Measurements from ENCODE around the gene IGSF22.
A peak's percentile ranks its signal among the peaks of the same experiment; 100 is the strongest.

IGSF22 gene

DNA sequence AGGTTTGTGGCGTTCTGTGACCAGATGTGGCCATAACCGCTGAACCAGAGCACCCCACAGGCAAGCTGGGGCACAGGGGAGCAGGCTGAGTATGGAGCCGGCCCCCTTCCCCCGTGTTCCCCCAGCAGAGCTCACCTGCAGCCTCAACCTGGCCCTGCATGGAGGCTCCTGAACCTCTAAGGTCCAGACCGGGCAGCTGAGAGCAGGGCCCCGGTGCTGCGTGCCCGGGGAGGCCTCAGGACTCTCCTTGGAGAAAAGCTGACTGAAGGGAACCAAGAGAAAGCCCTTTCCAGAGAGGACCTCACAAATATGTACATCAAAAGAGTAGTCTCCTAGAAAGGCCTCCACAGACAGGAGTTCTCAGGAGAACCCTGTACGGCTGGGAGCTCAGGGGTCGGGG is 17.4 kb upstream of the IGSF22 start:
- DNase-seq = no peak

- DNase-seq = no peak
These were observed 15.8 kb upstream of the IGSF22 start for GRCh38 chr11:18741783-18742182.

DNA sequence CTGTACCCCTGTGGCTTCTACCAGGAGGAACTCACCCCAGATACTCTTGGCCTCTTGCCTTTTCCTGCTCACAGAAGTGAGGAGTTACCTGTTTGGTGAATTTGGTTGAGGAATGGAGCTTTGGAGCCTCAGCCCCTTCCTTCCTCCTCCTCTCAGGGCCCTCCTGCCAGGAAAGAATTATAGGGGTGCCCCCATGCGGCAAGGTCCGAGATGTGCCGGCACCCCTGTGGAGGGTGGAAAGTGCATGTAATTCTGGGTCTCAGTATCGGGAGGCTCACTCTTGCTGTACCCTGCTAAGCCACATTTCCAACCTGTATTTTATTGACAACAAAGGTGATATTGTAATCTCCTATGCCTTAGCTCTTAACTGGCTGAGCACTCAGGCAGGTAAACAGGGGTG is 13.7 kb upstream of the IGSF22 start:
- DNase-seq = no peak

- DNase-seq = no peak
These were observed 11.7 kb upstream of the IGSF22 start for GRCh38 chr11:18737642-18738041.

DNA sequence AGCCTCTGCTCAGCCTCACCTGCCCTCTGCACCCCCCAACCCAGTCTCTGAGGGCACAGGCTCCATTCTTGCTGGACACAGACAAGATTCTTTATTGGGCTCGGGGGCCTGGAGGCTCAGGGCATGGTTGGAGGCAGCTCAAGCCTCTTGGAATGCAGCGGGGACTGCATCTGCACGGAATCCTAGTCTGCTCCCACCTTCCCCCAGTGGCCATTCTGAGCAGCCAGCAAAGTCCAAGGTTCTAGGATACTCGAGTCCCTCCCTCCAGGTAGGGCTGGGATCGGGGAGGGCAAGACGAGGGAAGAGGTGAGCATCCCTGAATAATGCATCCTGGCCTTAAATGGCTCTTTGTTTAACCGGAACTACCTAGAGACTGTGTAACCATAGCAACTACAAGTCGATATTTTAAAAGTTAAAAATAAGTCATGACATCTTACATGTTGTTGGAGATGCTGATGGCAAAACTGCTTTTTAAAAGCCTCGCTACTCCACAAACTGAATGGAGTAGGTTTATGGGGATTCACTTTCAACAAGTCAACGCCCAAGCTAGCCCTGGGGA is 10.7 kb upstream of the IGSF22 start:
- no peak for DNase-seq

DNA sequence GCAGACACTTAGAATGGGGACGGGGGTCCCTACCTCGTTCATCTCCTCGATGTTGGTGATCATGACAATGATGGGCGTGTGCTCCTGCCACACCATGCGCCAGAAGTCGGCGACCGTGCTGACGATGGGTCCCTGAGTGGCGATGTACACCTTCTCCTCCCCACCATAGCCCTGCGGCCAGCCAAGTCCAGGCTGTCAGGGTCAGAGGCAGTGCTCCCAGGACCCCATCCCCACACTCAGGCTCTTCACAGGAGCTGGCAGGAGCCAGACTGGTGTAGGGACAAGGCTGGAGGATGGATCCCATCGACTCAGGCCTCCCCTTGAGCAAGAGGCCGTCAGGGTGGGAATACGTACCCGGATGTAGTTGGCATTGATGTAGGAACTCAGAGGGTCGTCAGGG is 7.2 kb upstream of the IGSF22 start:
- DNase-seq = no peak

DNA sequence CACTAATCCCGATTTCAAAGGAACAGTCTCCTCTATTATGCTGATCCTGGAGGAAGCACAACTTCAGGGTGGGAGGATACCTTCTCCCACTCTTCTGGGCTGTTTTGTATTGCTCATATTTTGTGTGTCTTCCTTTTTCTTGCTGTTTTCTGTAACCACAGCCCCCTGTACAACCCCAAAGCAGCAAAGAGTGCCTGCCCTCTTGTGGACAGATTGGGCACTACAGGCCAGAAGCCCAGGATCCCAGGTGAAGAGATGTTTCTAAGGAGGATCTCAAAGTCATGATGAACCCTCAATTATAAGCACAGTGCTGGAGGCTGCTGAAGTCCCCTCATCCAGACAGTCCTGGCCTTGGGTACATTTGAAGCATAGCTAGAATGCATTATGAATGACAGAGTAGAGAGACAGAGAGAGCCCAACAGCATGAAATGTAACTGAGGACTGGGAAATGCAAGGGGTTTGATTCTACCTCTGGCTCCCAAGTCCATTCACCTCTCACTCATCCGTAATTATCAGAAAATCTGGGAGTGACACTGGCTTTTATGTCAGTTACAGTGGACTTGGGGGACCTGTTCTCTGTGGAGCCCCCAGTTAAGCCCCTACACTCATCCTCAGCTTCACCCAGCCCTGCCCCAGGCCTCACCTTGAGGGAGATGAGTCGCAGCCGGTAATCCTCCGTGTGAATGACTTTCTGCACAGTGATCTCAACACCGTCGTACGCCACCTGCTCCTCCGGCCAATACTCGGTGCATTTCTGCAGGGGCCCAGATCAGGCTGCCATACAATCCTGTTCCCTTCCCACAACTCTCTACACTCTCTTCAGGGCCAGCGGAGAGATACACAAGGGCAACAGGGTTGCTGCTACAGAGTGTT is 6.2 kb upstream of the IGSF22 start:
- no peak for DNase-seq

GRCh38 chr11:18731441-18731840 is 5.5 kb upstream of the IGSF22 start:
- no peak for DNase-seq

GRCh38 chr11:18730020-18730419 is 4.0 kb upstream of the IGSF22 start:
- DNase-seq = no peak

DNA sequence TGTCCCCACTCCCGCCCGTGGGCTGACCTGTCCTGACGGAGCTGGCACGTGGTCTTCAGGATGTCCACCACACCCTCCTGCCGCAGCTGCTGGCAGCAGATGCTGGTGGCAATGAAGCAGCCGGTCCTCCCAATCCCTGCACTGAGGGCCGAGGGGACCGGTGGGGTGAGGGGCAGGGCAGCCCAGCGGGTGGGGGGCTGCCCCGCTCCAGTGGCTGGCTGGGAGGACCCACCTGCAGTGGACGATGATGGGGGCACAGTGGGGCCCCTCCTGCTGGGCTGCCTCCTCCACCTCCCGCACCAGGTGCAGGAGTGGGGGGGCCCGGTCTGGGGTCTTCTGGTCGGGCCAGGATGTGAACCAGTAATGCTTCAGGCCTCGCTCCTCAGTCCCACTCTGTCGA is 3.4 kb upstream of the IGSF22 start:
- no peak for DNase-seq

GRCh38 chr11:18728658-18729057 is 2.7 kb upstream of the IGSF22 start:
- DNase-seq = no peak

- DNase-seq = no peak
These were observed 1.7 kb upstream of the IGSF22 start for GRCh38 chr11:18727479-18728236.

DNA sequence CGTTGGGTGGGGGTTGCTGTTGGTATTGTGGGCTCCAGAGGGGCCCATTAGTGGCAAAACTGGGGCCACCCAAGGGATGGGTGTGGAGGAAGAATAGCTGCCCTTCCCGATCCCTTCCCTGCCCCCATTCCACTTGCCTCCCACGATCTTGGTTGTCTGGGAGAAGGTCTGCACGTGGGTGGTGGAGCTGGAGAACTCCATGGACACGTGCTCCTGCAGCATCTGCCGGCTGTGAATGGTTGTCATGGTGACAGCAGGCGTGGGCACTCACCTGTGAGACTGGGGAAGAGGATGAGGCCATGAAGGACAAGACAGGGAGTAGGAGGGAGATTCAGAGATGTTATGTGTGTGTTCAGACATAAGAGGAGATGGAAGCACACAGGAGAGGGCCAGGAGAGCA is 2.0 kb downstream of the IGSF22 start:
- DNase-seq = peak; percentile 43

GRCh38 chr11:18722293-18722637 is 3.7 kb downstream of the IGSF22 start:
- DNase-seq = no peak

- peak; percentile 26 for DNase-seq
These were observed 4.3 kb downstream of the IGSF22 start for GRCh38 chr11:18721561-18722292.

- peak; percentile 61 for DNase-seq
These were observed 5.0 kb downstream of the IGSF22 start for GRCh38 chr11:18720808-18721560.

GRCh38 chr11:18720091-18720807 is 5.7 kb downstream of the IGSF22 start:
- no peak for DNase-seq

DNA sequence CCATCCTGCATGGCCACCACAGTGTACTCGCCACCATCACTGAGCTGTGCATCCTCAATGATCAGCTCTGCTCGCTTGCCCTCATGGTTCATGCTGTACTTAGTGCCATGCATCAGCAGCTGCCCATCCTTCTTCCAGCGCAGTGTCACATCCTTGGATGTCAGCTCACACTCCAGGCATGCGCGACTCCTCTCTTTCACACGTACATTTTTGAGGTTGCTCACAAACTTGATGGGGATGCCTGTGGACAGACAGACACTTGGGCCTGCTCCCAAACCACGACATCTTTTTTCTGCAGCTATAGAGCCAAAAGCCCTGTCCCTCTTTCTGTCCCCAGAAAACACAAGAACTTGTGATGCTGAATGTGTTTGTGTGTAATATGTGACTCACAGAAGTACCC is 10.5 kb downstream of the IGSF22 start:
- DNase-seq = no peak

DNA sequence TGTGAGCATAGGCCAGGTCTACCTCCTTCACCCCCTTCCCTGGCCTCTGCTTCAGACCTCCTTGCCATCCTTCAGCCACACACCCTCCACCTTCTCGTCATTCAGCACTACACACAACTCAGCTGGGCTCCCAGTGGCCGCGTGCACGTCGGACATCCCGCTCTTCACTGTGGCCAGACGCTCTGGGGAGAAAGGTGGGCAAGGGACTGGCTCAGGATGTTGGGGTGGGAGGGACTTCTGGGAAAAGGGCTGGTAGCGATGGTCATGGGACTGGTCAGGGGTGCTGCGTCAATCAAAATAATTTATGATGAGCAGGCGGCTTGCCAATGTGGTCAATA is 11.6 kb downstream of the IGSF22 start:
- DNase-seq = no peak

DNA sequence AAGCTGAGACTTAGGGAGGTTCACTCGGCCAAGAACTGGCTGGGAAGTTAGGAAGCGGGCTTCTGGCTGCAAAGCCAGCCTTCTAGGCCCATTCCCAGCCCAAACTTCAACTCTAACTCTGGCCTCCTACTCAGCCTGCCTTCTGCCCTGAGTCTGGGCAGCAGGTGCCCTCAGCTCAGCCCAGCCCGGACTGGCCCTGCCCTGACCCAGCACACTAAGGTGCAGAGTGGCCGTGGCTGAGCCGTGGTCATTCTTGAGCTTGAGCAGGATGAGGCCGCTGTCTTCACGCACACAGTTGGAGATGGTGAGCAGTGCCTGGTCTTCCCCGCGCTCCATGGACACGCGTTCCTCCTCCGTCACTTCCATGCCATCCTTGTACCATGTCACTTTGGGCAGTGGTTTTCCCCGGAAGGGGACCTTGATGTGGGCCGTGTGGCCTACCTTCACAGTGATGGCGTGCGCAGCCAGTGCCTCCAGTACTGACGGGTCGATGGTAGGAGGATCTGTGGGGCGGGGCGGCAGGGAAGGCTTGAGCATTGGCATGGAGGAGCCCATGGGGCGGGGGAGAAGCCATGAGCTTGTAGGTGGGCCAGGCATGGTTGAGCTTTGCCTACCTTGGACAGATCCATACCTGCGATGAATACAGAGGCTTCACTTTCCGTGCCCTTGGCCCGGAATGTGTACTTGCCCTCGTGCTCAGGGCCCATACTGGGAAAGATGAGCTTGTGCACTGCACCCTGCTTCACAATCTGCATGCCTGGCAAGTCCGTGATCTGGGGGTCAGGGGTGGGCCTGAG is 12.1 kb downstream of the IGSF22 start:
- DNase-seq = no peak

- no peak for DNase-seq
These were observed 15.4 kb downstream of the IGSF22 start for GRCh38 chr11:18710545-18710944.

Measured in DMS153 (cell line).